ENCODE data around the gene CDH4. TPM values are rescaled to one million over a fixed set of nuclear protein-coding genes. Genes with fewer than 3 reads are reported as not detected.

The CDH4 gene
- total and polyA plus RNA-seq, 2 donors (not counting 1 experiment from before 2014, with no cell fraction given), result not detected

- 80% methylated on average over 25 of the region's 27 CpGs for WGBS (ENCODE audit: insufficient coverage)
- no peak for TF ChIP-seq CTCF (IDR thresholded peaks at IDR 0.05)
- no peak for TF ChIP-seq EZH2 (IDR thresholded peaks at IDR 0.05; ENCODE audit: borderline replicate concordance, insufficient read depth, low read depth, low read length, poor library complexity, severe bottlenecking)
- H3K27ac Mint-ChIP-seq, result no peak overlapping the region
Measured at GRCh38 chr20:61627791-61628415, 375.8 kb downstream of the CDH4 start.

GRCh38 chr20:61628480-61628879 lies 376.4 kb downstream of the CDH4 start:
- H2AFZ ChIP-seq (ENCODE audit: insufficient read depth, low read depth, low read length, poor library complexity, severe bottlenecking), result no peak overlapping the region
- Mint-ChIP-seq H3K27ac (no peak overlapping the region), H3K9me3 (ENCODE audit: insufficient read depth) (peaks cover 4% of the 10 kb centered on the region), H3K4me1 (no peaks in the 10 kb centered on the region), H3K27me3 (no peaks in the 10 kb centered on the region), H3K4me3 (no peak overlapping the region)
- 84% methylated on average over 9 of the region's 10 CpGs for WGBS (ENCODE audit: insufficient coverage)
- ChIA-PET CTCF (no interaction called here), POLR2A (no interaction called here)
- no peak overlapping the region for H3K4me2 ChIP-seq (replicated peaks; ENCODE audit: low read depth, low read length, poor library complexity, severe bottlenecking)
- no peaks in the 10 kb centered on the region for H4K20me1 ChIP-seq (ENCODE audit: control insufficient read depth, insufficient read depth, low read length, poor library complexity, severe bottlenecking)
- H3K9ac ChIP-seq (ENCODE audit: low read length), result no peak overlapping the region
- no peak overlapping the region for H3K27ac ChIP-seq (ENCODE audit: low read length in 2 of 2)
- no peaks in the 10 kb centered on the region for H3K4me1 ChIP-seq (ENCODE audit: control insufficient read depth in 2 of 2, insufficient read depth in 2 of 2, low read length in 2 of 2)
- no peak for ATAC-seq (ENCODE audit: low read depth)
- intact Hi-C loops (cut with micrococcal nuclease), result no loop called here
- TF ChIP-seq EZH2 (IDR thresholded peaks at IDR 0.05; ENCODE audit: borderline replicate concordance, insufficient read depth, low read depth, low read length, poor library complexity, severe bottlenecking) (no peak), CTCF (IDR thresholded peaks at IDR 0.05) (no peak)
- no peaks in the 10 kb centered on the region for H3K79me2 ChIP-seq (ENCODE audit: control insufficient read depth, insufficient read depth, low read length)
- peaks cover 0 to 31% (median 0%) of the 10 kb centered on the region in 3 donors for H3K9me3 ChIP-seq (ENCODE audit: control extremely low read depth in 1 of 3, control insufficient read depth in 2 of 3, insufficient read depth in 1 of 3, low read length in 2 of 3)
- no peaks in the 10 kb centered on the region for H3K27me3 ChIP-seq (replicated peaks in 1 of 4; ENCODE audit: control extremely low read depth in 1 of 4, control insufficient read depth in 3 of 4, insufficient read depth in 4 of 4, low read length in 3 of 4)
- H3K4me3 ChIP-seq (ENCODE audit: control extremely low read depth in 1 of 5, extremely low read depth in 1 of 5, insufficient read depth in 1 of 5, low read depth in 2 of 5, low read length in 4 of 5), result no peak overlapping the region
- no peak for DNase-seq
- no peaks in the 10 kb centered on the region for H3K36me3 ChIP-seq (replicated peaks in 1 of 2; ENCODE audit: control extremely low read depth in 1 of 2, control insufficient read depth in 1 of 2, extremely low read depth in 1 of 2, insufficient read depth in 2 of 2, low read length in 1 of 2)

More at GRCh38 chr20:61627791-61628415, 375.8 kb downstream of the CDH4 start:
- Mint-ChIP-seq H3K9me3 (ENCODE audit: insufficient read depth) (no peaks in the 10 kb centered on the region), H3K4me3 (no peak overlapping the region), H3K4me1 (no peaks in the 10 kb centered on the region), H3K27me3 (no peaks in the 10 kb centered on the region)
- ChIA-PET CTCF (no interaction called here), POLR2A (no interaction called here)
- Histone ChIP-seq H3K27me3 (replicated peaks in 1 of 4; ENCODE audit: control extremely low read depth in 1 of 4, control insufficient read depth in 3 of 4, insufficient read depth in 4 of 4, low read length in 3 of 4) (no peaks in the 10 kb centered on the region), H3K4me3 (ENCODE audit: control extremely low read depth in 1 of 5, extremely low read depth in 1 of 5, insufficient read depth in 1 of 5, low read depth in 2 of 5, low read length in 4 of 5) (no peak overlapping the region), H3K36me3 (replicated peaks in 1 of 2; ENCODE audit: control extremely low read depth in 1 of 2, control insufficient read depth in 1 of 2, extremely low read depth in 1 of 2, insufficient read depth in 2 of 2, low read length in 1 of 2) (no peaks in the 10 kb centered on the region), H2AFZ (ENCODE audit: insufficient read depth, low read depth, low read length, poor library complexity, severe bottlenecking) (no peak overlapping the region), H3K4me1 (ENCODE audit: control insufficient read depth in 2 of 2, insufficient read depth in 2 of 2, low read length in 2 of 2) (no peaks in the 10 kb centered on the region), H4K20me1 (ENCODE audit: control insufficient read depth, insufficient read depth, low read length, poor library complexity, severe bottlenecking) (no peaks in the 10 kb centered on the region), H3K9ac (ENCODE audit: low read length) (no peak overlapping the region), H3K4me2 (replicated peaks; ENCODE audit: low read depth, low read length, poor library complexity, severe bottlenecking) (no peak overlapping the region), H3K9me3 (ENCODE audit: control extremely low read depth in 1 of 3, control insufficient read depth in 2 of 3, insufficient read depth in 1 of 3, low read length in 2 of 3) (peaks cover 0 to 35% (median 0%) of the 10 kb centered on the region in 3 donors), H3K79me2 (ENCODE audit: control insufficient read depth, insufficient read depth, low read length) (no peaks in the 10 kb centered on the region), H3K27ac (ENCODE audit: low read length in 2 of 2) (no peak overlapping the region)
- DNase-seq (no peak), ATAC-seq (ENCODE audit: low read depth) (no peak)
- intact Hi-C loops (cut with micrococcal nuclease), result no loop called here

Data from B cell (primary cell).